MM.1S (cell line): ENCODE measurements around the gene MBD5.

Source experiments
- DNase-seq: peaks from one replicate; pipeline ENCODE4 v3.0.0-alpha.2; 2015
- H2AFZ ChIP-seq: fragments of 300-600 bp; sonication (generic); 2 replicates; pipeline ENCODE4 v1.6.0; 2016; ENCODE audit warnings: antibody characterized with exemption, low read length
- H3F3A ChIP-seq: fragments of 300-600 bp; sonication (generic); 2 replicates; pipeline ENCODE4 v1.6.1; 2016; ENCODE audit warnings: mild to moderate bottlenecking, antibody characterized with exemption, low read length, moderate library complexity, mixed read lengths; ENCODE audit not compliant: insufficient read depth
- H3K27ac ChIP-seq: fragments of 300-600 bp; sonication (generic); 2 replicates; pipeline ENCODE4 v1.5.1; 2016; ENCODE audit warnings: mild to moderate bottlenecking, low read length
- H3K27me3 ChIP-seq: fragments of 300-600 bp; sonication (generic); replicated peaks from 2 replicates; pipeline ENCODE4 v1.6.0; 2016; ENCODE audit warnings: low read length; ENCODE audit not compliant: insufficient read depth
- H3K36me3 ChIP-seq: fragments of 300-600 bp; sonication (generic); replicated peaks from 2 replicates; pipeline ENCODE4 v1.6.1; 2016; ENCODE audit warnings: mild to moderate bottlenecking, low read length, mixed read lengths; ENCODE audit not compliant: insufficient read depth
- H3K4me1 ChIP-seq: fragments of 300-600 bp; sonication (generic); 2 replicates; pipeline ENCODE4 v1.6.1; 2016; ENCODE audit warnings: low read length, mixed read lengths
- H3K4me2 ChIP-seq: fragments of 300-600 bp; sonication (generic); 2 replicates; pipeline ENCODE4 v1.6.0; 2016; ENCODE audit warnings: low read depth, low read length
- H3K4me3 ChIP-seq: fragments of 300-600 bp; sonication (generic); 2 replicates; pipeline ENCODE4 v1.5.1; 2016; ENCODE audit warnings: low read length, mixed read lengths
- H3K79me2 ChIP-seq: fragments of 300-600 bp; sonication (generic); 2 replicates; pipeline ENCODE4 v1.6.1; 2016; ENCODE audit warnings: mixed run types, low read length, mixed read lengths
- H3K9ac ChIP-seq: fragments of 300-600 bp; sonication (generic); 2 replicates; pipeline ENCODE4 v1.6.1; 2016; ENCODE audit warnings: low read length, mixed read lengths
- H3K9me2 ChIP-seq: fragments of 300-600 bp; sonication (generic); replicated peaks from 2 replicates; pipeline ENCODE4 v1.6.1; 2016; ENCODE audit warnings: mild to moderate bottlenecking, low read length, mixed read lengths; ENCODE audit not compliant: insufficient read depth
- H3K9me3 ChIP-seq: fragments of 300-600 bp; sonication (generic); replicated peaks from 2 replicates; pipeline ENCODE4 v1.6.1; 2016; ENCODE audit warnings: mild to moderate bottlenecking, low read length, mixed read lengths; ENCODE audit not compliant: insufficient read depth
- H4K20me1 ChIP-seq: fragments of 300-600 bp; sonication (generic); 2 replicates; pipeline ENCODE4 v1.6.1; 2016; ENCODE audit warnings: mild to moderate bottlenecking, low read length, moderate library complexity, mixed read lengths; ENCODE audit not compliant: insufficient read depth
- EZH2 ChIP-seq: fragments of 300-600 bp; sonication (generic); optimal IDR thresholded peaks from 2 replicates; pipeline ENCODE3; 2017; ENCODE audit warnings: low read depth, mild to moderate bottlenecking, antibody characterized with exemption, low read length, mixed read lengths
- EZH2phosphoT487 ChIP-seq: fragments of 300-600 bp; sonication (generic); IDR thresholded peaks from 2 replicates; pipeline ENCODE4 v1.6.1; 2018; ENCODE audit warnings: antibody characterized with exemption, low read length
- TF ChIP-seq, protein P1 (sequence below): fragments of 300-600 bp; sonication (generic); IDR thresholded peaks from 2 replicates; pipeline ENCODE4 v1.5.1; 2016; ENCODE audit warnings: antibody characterized with exemption, low read length, mixed read lengths

Gene MBD5

DNA sequence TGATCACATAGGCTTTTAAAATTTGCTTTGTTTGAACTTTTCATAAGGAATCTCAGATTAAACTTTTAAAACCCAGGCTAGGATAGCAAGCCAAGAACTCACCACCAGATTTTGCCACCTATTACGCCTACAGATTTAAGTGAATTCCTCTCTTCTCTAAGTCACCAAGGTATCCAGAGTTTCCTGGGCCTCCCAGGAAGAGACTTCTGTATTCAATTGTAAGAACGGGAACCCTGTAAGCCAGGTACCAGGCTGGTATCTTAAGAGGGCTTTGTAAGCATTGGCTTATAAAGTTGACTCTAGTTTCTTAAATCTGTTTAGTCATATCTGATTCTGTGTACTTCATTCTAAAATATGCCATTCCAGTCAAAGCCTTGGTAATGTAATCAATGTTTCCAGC is 285.1 kb downstream of the MBD5 start:
- Histone ChIP-seq H4K20me1 (no peaks in the 10 kb centered on the region), H3K36me3 (no peaks in the 10 kb centered on the region), H3K27me3 (no peaks in the 10 kb centered on the region), H3K27ac (no peak overlapping the region), H2AFZ (no peak overlapping the region), H3K9ac (no peak overlapping the region), H3K4me1 (no peaks in the 10 kb centered on the region), H3K4me3 (no peak overlapping the region), H3K9me2 (no peaks in the 10 kb centered on the region), H3K9me3 (no peaks in the 10 kb centered on the region), H3K79me2 (no peaks in the 10 kb centered on the region), H3K4me2 (no peak overlapping the region), H3F3A (no peaks in the 10 kb centered on the region)
- TF ChIP-seq EZH2 (no peak), EZH2phosphoT487 (no peak)
- TF ChIP-seq, protein P1, sequence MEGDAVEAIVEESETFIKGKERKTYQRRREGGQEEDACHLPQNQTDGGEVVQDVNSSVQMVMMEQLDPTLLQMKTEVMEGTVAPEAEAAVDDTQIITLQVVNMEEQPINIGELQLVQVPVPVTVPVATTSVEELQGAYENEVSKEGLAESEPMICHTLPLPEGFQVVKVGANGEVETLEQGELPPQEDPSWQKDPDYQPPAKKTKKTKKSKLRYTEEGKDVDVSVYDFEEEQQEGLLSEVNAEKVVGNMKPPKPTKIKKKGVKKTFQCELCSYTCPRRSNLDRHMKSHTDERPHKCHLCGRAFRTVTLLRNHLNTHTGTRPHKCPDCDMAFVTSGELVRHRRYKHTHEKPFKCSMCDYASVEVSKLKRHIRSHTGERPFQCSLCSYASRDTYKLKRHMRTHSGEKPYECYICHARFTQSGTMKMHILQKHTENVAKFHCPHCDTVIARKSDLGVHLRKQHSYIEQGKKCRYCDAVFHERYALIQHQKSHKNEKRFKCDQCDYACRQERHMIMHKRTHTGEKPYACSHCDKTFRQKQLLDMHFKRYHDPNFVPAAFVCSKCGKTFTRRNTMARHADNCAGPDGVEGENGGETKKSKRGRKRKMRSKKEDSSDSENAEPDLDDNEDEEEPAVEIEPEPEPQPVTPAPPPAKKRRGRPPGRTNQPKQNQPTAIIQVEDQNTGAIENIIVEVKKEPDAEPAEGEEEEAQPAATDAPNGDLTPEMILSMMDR = no peak
- no peak for DNase-seq

- Histone ChIP-seq H3K4me2 (no peak overlapping the region), H2AFZ (no peak overlapping the region), H3K9ac (no peak overlapping the region), H3K4me3 (no peak overlapping the region), H3K9me2 (no peaks in the 10 kb centered on the region), H3K27ac (no peak overlapping the region), H3F3A (no peaks in the 10 kb centered on the region), H3K4me1 (no peaks in the 10 kb centered on the region), H4K20me1 (no peaks in the 10 kb centered on the region), H3K9me3 (no peaks in the 10 kb centered on the region), H3K27me3 (no peaks in the 10 kb centered on the region), H3K79me2 (no peaks in the 10 kb centered on the region), H3K36me3 (no peaks in the 10 kb centered on the region)
- no peak for DNase-seq
- TF ChIP-seq EZH2phosphoT487 = no peak
- TF ChIP-seq, protein P1 = no peak
- TF ChIP-seq EZH2 = no peak
Measured at GRCh38 chr2:148317598-148317997, 296.7 kb downstream of the MBD5 start.

DNA sequence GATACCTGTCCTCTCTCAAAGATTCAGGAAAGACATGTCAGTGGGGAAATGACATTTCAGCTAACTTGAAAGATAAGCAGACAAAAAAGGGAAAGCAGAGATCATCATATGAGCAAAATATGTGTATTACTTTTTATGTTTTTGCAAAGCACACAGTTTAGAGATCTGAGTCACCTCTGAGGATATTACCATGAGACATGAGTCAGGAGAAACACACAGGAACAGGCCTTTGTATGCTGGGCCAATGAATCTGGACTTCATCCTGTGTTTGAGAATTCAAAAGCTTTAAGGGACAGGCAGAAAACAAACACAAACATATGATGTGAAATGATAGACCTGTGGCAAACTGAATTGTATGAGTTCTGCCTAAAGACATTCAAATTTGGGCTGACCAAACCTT is 317.6 kb downstream of the MBD5 start:
- DNase-seq = no peak
- Histone ChIP-seq H3K9ac (no peak overlapping the region), H3K4me2 (no peak overlapping the region)

More for the DNA sequence above, 317.6 kb downstream of the MBD5 start:
- H3K27ac ChIP-seq = no peak overlapping the region
- H3K4me1 ChIP-seq = no peaks in the 10 kb centered on the region
- no peak overlapping the region for H2AFZ ChIP-seq
- no peaks in the 10 kb centered on the region for H3K36me3 ChIP-seq
- no peaks in the 10 kb centered on the region for H3K27me3 ChIP-seq
- no peak for TF ChIP-seq EZH2
- TF ChIP-seq, protein P1 = no peak
- no peak for TF ChIP-seq EZH2phosphoT487
- H4K20me1 ChIP-seq = no peaks in the 10 kb centered on the region
- H3K9me2 ChIP-seq = no peaks in the 10 kb centered on the region
- H3F3A ChIP-seq = no peaks in the 10 kb centered on the region
- no peaks in the 10 kb centered on the region for H3K9me3 ChIP-seq
- H3K4me3 ChIP-seq = no peak overlapping the region
- no peaks in the 10 kb centered on the region for H3K79me2 ChIP-seq
